Stimulated activated CD8-positive, alpha-beta memory T cell treated with anti-CD3 and anti-CD28 coated beads, Interleukin-15, amount 100 ng/mL, for 48 hours (primary cell): Measurements from ENCODE around the gene NEB.

Experiments
- DNase-seq, 2 donors: peaks; one replicate each; pipeline ENCODE4 v3.0.0-alpha.2; 2020; ENCODE audit warnings: low read depth in 2 of 2

The NEB gene, protein sequence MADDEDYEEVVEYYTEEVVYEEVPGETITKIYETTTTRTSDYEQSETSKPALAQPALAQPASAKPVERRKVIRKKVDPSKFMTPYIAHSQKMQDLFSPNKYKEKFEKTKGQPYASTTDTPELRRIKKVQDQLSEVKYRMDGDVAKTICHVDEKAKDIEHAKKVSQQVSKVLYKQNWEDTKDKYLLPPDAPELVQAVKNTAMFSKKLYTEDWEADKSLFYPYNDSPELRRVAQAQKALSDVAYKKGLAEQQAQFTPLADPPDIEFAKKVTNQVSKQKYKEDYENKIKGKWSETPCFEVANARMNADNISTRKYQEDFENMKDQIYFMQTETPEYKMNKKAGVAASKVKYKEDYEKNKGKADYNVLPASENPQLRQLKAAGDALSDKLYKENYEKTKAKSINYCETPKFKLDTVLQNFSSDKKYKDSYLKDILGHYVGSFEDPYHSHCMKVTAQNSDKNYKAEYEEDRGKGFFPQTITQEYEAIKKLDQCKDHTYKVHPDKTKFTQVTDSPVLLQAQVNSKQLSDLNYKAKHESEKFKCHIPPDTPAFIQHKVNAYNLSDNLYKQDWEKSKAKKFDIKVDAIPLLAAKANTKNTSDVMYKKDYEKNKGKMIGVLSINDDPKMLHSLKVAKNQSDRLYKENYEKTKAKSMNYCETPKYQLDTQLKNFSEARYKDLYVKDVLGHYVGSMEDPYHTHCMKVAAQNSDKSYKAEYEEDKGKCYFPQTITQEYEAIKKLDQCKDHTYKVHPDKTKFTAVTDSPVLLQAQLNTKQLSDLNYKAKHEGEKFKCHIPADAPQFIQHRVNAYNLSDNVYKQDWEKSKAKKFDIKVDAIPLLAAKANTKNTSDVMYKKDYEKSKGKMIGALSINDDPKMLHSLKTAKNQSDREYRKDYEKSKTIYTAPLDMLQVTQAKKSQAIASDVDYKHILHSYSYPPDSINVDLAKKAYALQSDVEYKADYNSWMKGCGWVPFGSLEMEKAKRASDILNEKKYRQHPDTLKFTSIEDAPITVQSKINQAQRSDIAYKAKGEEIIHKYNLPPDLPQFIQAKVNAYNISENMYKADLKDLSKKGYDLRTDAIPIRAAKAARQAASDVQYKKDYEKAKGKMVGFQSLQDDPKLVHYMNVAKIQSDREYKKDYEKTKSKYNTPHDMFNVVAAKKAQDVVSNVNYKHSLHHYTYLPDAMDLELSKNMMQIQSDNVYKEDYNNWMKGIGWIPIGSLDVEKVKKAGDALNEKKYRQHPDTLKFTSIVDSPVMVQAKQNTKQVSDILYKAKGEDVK (N-terminal part only)

DNA sequence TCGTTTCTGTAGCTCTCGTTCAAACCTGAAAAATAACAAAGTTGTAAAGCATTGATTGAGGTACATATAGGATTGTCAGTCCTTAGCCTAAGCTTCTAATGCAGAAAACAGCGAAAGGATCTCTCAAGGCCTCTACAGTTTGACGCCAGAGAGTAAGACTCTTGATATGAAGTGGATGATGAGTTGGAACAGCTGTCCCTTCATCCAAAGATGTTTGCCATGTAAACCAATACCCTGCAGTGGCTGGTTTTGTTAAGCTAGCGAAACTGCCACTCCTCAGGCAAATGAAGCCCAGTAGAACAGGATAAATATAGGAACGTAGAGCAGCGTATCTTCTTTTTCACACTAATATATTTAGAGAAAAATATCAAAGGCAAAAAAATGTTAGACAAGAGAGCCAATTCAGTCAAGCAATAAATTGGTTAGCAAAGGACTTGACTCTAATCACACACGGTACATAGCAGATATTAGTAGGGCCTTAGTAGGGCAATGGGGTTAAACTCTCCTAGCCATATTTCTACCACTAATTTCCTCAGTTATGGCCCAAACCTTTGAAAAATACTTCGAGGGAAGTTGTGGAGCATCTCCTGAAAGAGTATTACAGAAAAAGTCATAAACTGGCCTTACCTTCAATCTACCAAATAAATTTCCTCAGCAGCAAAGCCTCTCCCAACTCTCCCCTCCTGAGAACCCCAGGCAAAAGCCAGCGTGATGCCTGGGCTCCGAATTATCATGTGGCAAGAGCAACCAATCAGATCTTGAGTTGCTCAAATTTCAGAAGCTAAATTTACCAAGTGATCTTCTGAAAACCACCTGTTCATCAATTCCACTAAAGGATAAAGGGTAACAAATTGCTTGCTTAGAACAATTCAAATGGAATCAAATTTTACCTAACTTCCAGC lies at the start of gene NEB:
Gene NEB, minus strand, starts transcription at position 706 of the 902 bp plus-strand sequence. CDS start 1,320 bp downstream, outside the sequence.
- no peak for DNase-seq

DNA sequence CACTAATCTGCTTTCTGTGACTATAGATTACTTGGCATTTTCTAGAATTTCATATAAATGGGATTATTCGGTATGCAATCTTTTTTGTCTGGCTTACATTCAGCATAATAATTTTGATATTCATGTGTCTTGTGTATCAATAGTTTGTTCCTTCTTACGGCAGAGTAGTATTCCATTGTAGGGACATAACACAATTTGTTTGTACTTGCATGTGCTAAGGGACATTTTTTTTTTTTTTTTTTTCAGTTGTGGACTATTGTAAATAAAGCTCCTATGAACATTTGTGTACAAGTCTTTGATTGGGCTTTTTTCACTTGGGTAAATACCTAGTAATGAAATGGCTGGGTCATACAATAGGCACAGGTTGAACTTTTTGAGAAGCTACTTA lies 48.9 kb upstream of the NEB start:
- DNase-seq, result no peak

DNA sequence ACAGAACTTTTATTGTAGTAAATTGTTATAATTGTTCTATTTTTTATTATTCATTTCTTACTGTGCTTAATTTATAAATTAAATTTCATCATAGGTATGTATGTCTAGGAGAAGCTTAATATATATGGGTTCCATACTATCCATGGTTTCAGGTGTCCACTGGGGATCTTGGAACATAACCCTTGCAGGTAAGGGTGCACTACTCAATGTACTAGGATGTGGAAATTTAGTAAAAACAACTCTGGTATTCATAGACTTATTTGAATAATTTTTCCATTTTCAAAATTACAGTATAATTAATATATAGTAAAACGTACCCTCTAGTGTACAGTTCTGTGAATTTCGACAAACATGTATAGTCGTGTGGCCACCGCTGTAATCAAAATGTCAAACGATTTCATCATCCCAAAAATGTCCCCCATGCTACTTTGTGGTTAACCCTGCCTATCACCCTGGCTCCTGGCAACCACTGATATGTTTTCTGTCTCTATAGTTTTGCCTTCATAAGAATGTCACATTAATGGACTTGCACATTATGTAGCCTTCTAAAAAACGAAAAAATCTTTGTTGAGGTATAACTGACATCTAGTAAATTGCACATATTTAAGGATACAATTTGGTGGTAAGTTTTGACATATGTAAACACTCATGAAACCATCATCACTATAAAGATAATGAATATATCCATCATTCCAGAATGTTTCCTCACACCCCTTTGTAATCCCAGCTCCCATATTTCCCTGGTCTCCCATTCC lies 48.3 kb upstream of the NEB start:
- DNase-seq, result no peak

DNA sequence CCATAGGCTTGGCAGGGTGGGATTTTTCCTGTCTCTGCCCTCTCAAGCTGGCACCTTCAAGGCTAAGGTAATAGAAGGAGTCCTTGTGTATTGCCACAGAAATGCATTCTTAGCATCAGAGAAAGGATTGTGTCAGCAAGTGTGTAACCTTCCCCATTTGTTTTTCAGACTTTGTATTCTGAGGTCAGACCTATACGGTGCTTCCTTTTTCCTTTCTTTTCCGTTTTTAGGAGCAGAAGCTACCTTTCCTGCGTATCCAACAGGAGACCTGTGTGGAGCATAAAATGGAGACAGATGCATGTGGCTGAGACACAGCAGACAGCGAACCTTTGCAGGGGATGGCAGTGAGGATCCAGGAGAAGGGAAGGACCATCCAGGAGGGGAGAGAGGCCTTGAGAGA lies 47.4 kb upstream of the NEB start:
- no peak for DNase-seq

DNA sequence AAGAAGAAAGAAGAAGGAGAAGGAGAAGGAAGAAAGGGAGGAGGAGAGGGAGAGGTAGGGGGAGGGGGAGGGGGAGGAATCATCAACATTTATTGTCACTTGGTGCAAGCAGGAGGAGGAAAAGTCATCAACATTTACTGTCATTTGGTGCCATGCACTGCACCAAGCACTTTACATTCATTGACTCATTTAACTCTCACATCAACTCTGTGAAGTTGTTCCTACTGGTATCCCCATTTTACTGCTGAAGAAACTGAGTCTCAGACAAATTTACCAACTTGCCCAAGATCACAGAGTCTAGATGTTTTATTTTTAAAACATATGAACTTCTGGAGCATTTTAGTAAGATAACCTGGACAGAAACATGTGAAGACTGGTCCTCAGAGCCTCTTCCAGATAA lies 46.7 kb upstream of the NEB start:
- DNase-seq, result no peak

DNA sequence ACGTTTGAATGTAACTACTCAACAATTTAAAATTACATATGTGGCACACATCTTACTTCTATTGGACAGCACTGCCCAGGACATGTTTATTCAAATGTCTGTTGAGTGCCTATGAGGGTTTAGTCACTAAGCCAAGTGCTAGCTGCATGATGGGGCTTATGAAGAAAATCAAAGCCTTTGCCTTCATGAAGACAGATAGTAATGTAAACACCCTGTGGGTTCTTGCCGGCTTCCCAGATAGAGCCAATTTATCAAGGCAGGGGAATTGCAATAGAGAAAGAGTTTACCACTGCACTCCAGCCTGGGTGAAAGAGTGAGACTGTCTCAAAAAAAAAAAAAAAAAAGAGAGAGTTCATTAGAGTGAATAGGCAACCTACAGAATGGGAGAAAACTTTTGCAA lies 43.7 kb upstream of the NEB start:
- DNase-seq, result no peak

DNA sequence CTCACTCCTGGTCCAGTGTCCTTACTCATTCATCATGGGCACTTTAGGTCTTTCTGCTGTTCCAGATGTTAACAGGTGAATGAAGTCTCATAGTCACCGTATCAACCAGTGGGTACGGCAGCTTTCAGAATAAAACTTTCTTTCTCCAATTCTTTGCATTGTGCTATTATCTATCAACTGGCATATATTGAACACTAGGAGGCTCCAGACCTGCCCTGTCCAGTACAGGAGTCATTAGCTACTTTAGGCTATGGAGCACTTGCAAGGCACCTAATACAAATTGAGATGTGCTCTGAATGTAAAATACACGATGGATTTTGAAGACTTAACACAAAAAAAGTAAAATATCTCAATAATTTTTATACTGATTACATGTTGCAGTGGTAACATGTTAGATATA lies 43.2 kb upstream of the NEB start:
- no peak for DNase-seq

DNA sequence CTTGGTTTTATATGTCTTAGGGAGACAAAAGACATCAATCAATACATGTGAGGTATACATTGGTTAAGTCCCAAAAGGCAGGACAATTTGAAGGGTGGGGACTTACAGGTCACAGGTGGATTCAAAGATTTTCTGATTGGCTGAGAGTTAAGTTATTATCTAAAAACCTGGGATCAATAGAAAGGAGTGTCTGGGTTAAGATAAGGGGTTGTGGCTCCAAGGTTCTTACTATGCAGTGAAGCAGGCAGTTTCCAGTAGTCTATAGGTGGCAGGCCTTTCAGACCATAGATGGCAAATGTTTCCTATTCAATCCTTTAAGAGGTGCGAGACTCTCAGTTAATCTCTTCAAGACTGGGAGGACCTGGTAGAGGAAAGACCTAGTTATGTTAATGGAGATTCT lies 42.1 kb upstream of the NEB start:
- DNase-seq, result no peak

DNA sequence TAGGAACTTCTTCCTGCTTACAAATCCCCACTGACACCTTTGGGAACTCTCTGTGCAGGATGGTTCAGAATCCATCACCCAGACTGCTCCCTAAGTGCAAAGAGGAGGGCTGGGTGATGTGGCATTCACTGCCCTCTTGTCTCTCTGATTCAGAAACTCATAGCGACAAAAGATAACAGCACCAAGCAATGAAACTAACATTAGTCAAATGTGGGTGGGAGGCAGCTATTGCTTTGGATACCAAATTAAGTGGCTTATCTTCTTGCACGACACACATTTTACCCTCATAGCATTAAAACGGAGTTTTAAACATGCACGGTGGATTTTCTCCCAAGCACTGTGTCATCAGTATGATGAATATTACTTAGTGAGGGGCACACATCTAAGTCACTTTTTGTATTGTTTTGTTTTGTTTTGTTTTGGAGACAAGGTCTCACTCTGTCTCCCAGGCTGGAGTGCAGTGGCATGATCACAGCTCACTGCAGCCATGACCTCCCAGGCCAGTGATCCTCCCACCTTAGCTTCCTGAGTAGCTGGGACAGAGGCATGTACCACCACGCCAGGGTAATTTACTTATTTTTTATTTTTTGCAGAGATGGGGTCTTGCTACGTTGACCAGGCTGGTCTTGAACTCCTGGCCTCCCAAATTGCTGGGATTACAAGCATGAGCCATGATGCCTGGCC lies 40.9 kb upstream of the NEB start:
- no peak for DNase-seq

DNA sequence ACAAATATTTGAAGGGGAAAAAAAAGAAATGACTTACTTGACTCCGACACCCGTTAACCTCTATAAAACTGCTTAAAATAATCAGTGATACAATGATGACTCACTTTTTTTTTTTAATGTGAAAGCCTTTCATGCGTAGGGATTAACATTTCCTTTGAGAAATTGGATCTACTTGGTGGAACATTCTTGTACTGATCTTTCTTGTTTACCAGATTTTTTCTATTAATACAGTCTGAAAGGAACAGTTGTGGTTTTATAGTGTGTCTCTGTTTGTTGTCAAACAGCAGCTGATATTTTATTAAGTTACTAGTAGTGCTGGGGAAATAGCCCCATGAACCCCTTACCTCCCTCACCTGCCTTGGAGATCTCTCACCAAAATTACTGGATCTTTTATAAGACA lies 40.2 kb upstream of the NEB start:
- no peak for DNase-seq

DNA sequence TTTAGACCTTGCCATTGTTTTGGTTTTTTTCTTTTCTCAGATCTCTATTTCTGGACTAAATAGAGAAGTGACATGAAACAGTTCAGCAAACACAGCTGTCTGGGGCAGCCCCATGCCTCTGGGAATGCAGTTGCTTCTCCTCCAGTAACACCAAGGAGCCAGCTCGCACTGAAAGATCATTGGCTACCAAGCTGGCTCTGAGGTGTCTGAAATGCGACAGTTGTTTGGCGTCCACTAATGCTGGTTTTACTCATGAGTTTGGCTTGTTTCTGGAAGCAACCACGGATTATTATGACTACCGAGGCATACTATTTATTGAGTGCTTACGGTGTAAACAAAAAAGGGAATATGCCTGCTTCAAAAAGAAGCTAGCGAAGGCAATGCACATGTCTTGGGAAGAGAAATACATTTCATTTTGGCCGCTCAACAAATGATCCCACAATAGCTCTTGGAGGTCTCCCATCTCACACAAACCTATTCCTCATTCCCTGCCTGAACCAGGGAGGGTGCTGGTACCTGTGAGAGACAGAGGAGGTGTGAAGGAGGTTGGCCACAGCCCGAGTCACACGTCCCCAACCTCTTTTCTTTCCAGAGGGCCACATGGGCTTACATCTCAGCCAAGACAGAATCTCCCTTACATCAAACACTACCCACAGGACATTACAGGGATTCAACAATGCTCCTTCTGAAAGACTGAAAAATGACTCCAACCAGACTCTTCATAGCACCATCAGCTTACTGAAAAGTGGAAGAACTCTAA lies 37.5 kb upstream of the NEB start:
- DNase-seq, result no peak

DNA sequence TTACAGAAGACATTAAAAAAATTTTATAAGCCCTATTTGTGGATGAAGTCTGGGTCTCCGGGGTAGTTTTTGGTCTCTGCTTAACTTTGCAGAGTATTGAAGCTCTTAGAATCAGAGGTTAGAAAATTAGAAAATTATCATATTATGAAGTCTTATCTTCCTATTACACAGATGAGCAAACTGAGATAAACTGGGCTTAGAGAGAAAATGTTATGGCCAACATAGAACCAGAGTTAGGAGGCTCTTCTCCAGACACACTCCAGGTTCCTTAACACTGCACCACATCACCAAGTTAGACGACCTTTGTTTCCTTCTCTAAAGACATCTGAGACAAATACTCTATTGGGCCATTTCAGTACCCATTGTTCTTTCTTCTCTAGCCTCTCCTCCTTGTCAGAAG lies 36.7 kb upstream of the NEB start:
- no peak for DNase-seq

DNA sequence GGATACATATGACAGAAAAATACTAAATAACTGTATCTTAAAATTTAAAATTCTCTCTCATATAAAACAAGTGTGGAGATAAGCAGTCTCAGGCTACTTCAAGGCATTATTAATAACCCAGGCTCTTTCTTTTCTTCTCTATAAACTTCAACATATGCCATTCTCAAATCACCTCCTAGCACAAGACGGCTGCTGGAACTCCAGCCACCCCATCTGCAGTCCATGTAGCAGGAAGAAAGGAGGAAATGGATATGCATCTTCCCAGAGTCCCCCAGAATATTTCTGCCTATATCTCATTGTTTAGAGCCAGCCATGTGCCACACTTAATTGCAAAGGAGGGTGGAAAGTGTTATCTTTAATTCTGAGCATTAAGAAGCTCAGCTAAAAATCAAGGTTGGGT lies 35.3 kb upstream of the NEB start:
- DNase-seq, result no peak

DNA sequence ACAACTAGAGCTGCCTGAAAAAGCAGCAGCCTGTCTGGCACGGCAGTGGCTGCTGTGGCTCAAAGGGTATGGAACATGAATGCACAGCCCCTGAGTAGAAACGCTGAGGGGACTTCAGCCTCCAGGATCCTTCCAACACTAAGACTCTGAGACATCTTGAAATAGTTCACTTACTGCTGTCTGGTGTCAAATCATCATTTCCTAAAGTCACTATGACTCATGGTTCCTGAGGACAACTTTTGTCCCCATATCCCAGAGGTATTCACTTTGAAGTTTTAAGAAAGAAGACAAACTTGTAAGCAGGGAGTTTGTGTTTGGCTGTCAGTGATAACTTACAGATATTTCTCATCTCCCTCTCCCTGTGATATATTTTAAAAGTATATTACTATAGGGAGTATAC lies 33.3 kb upstream of the NEB start:
- no peak for DNase-seq

DNA sequence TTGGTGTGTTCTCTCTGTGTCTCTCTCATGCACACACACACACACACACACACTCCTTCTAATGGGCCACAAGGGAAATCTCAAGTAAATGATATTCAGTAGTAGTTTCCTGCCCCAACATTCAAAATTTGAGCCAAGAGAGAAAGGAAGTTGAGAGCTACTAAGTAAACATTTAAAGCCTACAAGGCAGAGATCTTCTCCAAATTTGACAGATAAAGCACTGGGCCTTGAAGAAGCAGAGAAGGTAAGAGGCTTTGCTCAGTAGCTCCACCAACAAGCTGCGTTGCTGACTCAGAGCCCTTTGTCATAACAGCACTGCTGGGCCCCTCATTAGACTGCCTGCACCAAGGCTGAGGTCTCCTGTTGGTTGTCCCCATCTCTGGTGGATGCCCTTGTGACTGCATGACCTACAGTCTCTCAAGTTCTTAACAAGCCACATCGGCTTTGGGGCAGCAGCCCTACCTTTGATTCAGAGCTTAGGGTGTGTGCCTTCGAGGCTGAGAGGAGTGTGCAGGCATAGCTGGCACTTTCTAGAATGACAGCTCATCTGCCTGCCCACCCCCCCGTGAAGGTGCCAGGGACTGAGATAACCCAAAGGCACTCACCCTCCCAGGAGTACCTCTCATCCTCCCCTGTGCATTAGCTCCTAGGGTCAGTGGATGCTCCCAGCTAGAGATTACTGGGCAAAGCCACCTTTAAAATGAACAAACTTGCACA lies 32.3 kb upstream of the NEB start:
- DNase-seq, result peak; percentile 11 to 30

DNA sequence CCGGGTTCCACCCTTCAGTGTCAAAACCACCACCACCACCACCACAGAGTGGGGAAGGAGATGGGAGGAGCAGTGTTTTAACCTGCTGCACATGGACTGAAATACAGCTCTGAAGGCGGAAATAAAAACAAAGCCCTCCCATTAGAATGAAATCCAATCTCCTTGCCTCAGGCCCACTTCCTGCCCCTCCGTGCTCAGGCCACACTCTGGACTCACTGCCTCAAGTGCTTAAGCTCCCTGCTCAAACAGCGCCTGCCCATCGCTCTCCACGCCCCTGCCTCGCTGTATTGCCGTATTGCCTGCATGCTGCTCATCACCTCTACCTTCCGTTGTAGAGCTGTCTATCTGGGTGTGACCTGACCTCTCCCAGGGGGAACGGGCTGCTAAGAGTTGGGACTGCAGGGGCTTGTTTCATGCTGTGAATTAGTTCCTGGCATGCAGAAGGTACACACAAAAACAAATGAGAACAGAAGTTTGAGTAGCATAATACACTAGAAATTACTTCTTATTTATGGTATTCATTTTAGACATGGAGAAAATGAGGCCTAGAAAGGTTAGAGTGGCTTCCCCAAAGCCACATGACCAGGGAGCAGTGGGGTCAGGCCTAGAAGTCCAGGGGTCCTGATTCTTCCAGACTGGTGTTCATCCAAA lies 31.6 kb upstream of the NEB start:
- no peak for DNase-seq

DNA sequence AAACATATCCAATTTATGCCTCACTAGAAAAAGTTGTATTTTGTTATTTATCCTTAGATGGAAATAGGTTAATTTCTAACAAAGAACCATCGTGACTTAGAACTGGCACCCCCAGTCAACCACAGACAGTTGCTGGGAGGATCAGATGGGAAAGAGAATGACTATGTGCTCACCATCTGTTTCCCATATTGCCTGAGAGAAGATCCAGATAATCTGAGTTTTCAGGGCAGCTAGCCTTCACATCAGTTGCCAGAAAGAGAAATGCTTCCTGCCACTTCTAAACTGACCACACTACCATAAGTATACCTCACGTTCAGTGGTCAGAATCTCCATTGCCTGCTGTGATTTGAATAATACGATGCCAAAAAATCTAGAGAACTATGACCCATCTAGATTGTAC lies 28.4 kb upstream of the NEB start:
- DNase-seq, result no peak

DNA sequence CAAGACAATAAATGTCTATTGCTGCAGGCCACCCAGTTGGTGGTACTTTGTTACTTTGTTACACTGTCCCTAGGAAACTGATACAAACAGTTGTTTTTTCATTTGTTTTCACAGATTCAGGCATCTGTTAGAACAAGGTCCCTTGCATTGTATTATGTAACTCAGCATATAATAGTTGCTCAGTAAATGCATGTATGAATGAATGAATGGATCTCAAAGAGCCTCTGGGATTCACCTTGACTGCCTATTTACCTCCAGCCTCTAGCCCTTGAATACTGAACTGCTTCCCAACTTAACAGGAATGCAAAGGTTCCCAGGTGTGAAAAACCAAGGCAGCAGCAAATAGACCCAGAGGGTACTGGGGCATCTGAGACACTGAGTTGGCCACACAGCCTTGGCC lies 27.4 kb upstream of the NEB start:
- DNase-seq, result no peak
